Central memory CD8-positive, alpha-beta T cell (primary cell): ENCODE data around the gene TSN.
"Not testable (repeated sequence)": the region's sequence is repeated elsewhere in the genome, so short reads cannot be mapped to it uniquely, and the experiment has no call there.

Experiments used
- ATAC-seq: fragments of 150-1000 bp; cut with Tn5 transposase; replicated peaks from 2 replicates; pipeline ENCODE4 v1.10.0; 2022; ENCODE audit warnings: mild to moderate bottlenecking, moderate FRiP score, moderate number of reproducible peaks; ENCODE audit not compliant: poor library complexity, severe bottlenecking; ENCODE audit errors: extremely low read depth
- DNase-seq, 2 donors: peaks; one replicate each; pipeline ENCODE4 v3.0.0; 2021; ENCODE audit warnings: low spot score in 2 of 2
- H3K27ac Mint-ChIP-seq: one replicate; pipeline ENCODE4 v1.8.0; 2022; ENCODE audit warnings: low read depth, mild to moderate bottlenecking, moderate library complexity, mixed read lengths
- H3K27me3 Mint-ChIP-seq: one replicate; pipeline ENCODE4 v1.8.0; 2022; ENCODE audit warnings: mixed read lengths
- H3K36me3 Mint-ChIP-seq: one replicate; pipeline ENCODE4 v1.8.0; 2022; ENCODE audit warnings: mild to moderate bottlenecking, moderate library complexity, mixed read lengths; ENCODE audit not compliant: insufficient read depth
- H3K4me1 Mint-ChIP-seq: one replicate; pipeline ENCODE4 v1.8.0; 2022; ENCODE audit warnings: mixed read lengths
- H3K4me3 Mint-ChIP-seq: one replicate; pipeline ENCODE4 v1.8.0; 2022; ENCODE audit warnings: mild to moderate bottlenecking, moderate library complexity, mixed read lengths
- H3K9me3 Mint-ChIP-seq: one replicate; pipeline ENCODE4 v1.8.0; 2022; ENCODE audit warnings: mixed read lengths

TSN gene

GRCh38 chr2:121791801-121792221, 36.4 kb downstream of the TSN start:
- Mint-ChIP-seq H3K27ac (no peak overlapping the region), H3K4me1 (no peaks in the 10 kb centered on the region), H3K4me3 (no peak overlapping the region), H3K36me3 (no peaks in the 10 kb centered on the region), H3K9me3 (no peaks in the 10 kb centered on the region), H3K27me3 (peaks cover 68% of the 10 kb centered on the region)
- no peak for DNase-seq
- ATAC-seq = no peak

- Mint-ChIP-seq H3K4me3 (no peak overlapping the region), H3K27ac (no peak overlapping the region), H3K36me3 (no peaks in the 10 kb centered on the region), H3K9me3 (no peaks in the 10 kb centered on the region), H3K27me3 (peaks cover 78% of the 10 kb centered on the region), H3K4me1 (no peaks in the 10 kb centered on the region)
- DNase-seq (no peak), ATAC-seq (no peak)
These were observed 38.4 kb downstream of the TSN start for GRCh38 chr2:121793816-121794215.

GRCh38 chr2:121794233-121794632, 38.8 kb downstream of the TSN start:
- Mint-ChIP-seq H3K27ac (no peak overlapping the region), H3K9me3 (no peaks in the 10 kb centered on the region), H3K36me3 (no peaks in the 10 kb centered on the region), H3K27me3 (peaks cover 74% of the 10 kb centered on the region), H3K4me1 (no peaks in the 10 kb centered on the region), H3K4me3 (no peak overlapping the region)
- no peak for ATAC-seq
- DNase-seq = no peak

GRCh38 chr2:121796239-121796638, 40.8 kb downstream of the TSN start:
- no peaks in the 10 kb centered on the region for H3K36me3 Mint-ChIP-seq
- H3K27ac Mint-ChIP-seq = no peak overlapping the region
- DNase-seq (no peak), ATAC-seq (no peak)
- no peaks in the 10 kb centered on the region for H3K4me1 Mint-ChIP-seq
- peaks cover 5% of the 10 kb centered on the region for H3K9me3 Mint-ChIP-seq
- H3K4me3 Mint-ChIP-seq = no peak overlapping the region
- H3K27me3 Mint-ChIP-seq = peaks cover 54% of the 10 kb centered on the region

GRCh38 chr2:121798617-121799016, 43.2 kb downstream of the TSN start:
- H3K27me3 Mint-ChIP-seq = peaks cover 45% of the 10 kb centered on the region
- peaks cover 13% of the 10 kb centered on the region for H3K9me3 Mint-ChIP-seq
- H3K4me1 Mint-ChIP-seq = no peaks in the 10 kb centered on the region
- ATAC-seq = no peak
- no peak for DNase-seq
- no peaks in the 10 kb centered on the region for H3K36me3 Mint-ChIP-seq
- no peak overlapping the region for H3K4me3 Mint-ChIP-seq
- H3K27ac Mint-ChIP-seq = no peak overlapping the region

- Mint-ChIP-seq H3K27me3 (peaks cover 48% of the 10 kb centered on the region), H3K4me1 (no peaks in the 10 kb centered on the region), H3K4me3 (no peak overlapping the region), H3K9me3 (peaks cover 13% of the 10 kb centered on the region), H3K27ac (no peak overlapping the region), H3K36me3 (no peaks in the 10 kb centered on the region)
- no peak for DNase-seq
- ATAC-seq = no peak
These were observed 46.5 kb downstream of the TSN start for GRCh38 chr2:121801916-121802315.

GRCh38 chr2:121803503-121803902, 48.1 kb downstream of the TSN start:
- Mint-ChIP-seq H3K27me3 (peaks cover 52% of the 10 kb centered on the region), H3K27ac (no peak overlapping the region), H3K36me3 (no peaks in the 10 kb centered on the region), H3K9me3 (peaks cover 13% of the 10 kb centered on the region), H3K4me1 (no peaks in the 10 kb centered on the region), H3K4me3 (no peak overlapping the region)
- DNase-seq = no peak
- no peak for ATAC-seq

GRCh38 chr2:121804340-121804739, 48.9 kb downstream of the TSN start:
- no peak overlapping the region for H3K4me3 Mint-ChIP-seq
- DNase-seq = no peak
- H3K27ac Mint-ChIP-seq = no peak overlapping the region
- peaks cover 13% of the 10 kb centered on the region for H3K9me3 Mint-ChIP-seq
- H3K4me1 Mint-ChIP-seq = no peaks in the 10 kb centered on the region
- ATAC-seq = no peak
- peaks cover 57% of the 10 kb centered on the region for H3K27me3 Mint-ChIP-seq
- no peaks in the 10 kb centered on the region for H3K36me3 Mint-ChIP-seq

GRCh38 chr2:121804997-121805765, 49.7 kb downstream of the TSN start:
- Mint-ChIP-seq H3K4me1 (no peaks in the 10 kb centered on the region), H3K9me3 (peaks cover 12% of the 10 kb centered on the region), H3K4me3 (no peak overlapping the region), H3K27me3 (peaks cover 60% of the 10 kb centered on the region), H3K27ac (no peak overlapping the region), H3K36me3 (no peaks in the 10 kb centered on the region)
- DNase-seq (no peak), ATAC-seq (no peak)

- H3K27ac Mint-ChIP-seq = no peak overlapping the region
These were observed 50.3 kb downstream of the TSN start for GRCh38 chr2:121805766-121806143.

GRCh38 chr2:121807771-121808170, 52.3 kb downstream of the TSN start:
- H3K27ac Mint-ChIP-seq, H3K36me3 Mint-ChIP-seq, ATAC-seq, DNase-seq, H3K4me1 Mint-ChIP-seq, H3K4me3 Mint-ChIP-seq, H3K9me3 Mint-ChIP-seq: not testable (repeated sequence)
- H3K27me3 Mint-ChIP-seq = peaks cover 68% of the 10 kb centered on the region

More at GRCh38 chr2:121805766-121806143, 50.3 kb downstream of the TSN start:
- H3K9me3 Mint-ChIP-seq = peaks cover 9% of the 10 kb centered on the region
- no peaks in the 10 kb centered on the region for H3K36me3 Mint-ChIP-seq
- no peak for DNase-seq
- no peak for ATAC-seq
- H3K27me3 Mint-ChIP-seq = peaks cover 65% of the 10 kb centered on the region
- H3K4me3 Mint-ChIP-seq = no peak overlapping the region
- H3K4me1 Mint-ChIP-seq = no peaks in the 10 kb centered on the region

- Mint-ChIP-seq H3K27ac (no peak overlapping the region), H3K4me3 (no peak overlapping the region)
These were observed 54.2 kb downstream of the TSN start for GRCh38 chr2:121809607-121810006.

GRCh38 chr2:121810959-121811853, 55.8 kb downstream of the TSN start:
- no peak overlapping the region for H3K27ac Mint-ChIP-seq

More at GRCh38 chr2:121809607-121810006, 54.2 kb downstream of the TSN start:
- Mint-ChIP-seq H3K4me1 (peaks cover 4% of the 10 kb centered on the region), H3K9me3 (no peaks in the 10 kb centered on the region), H3K36me3 (no peaks in the 10 kb centered on the region), H3K27me3 (peaks cover 56% of the 10 kb centered on the region)
- DNase-seq = no peak
- no peak for ATAC-seq

More at GRCh38 chr2:121810959-121811853, 55.8 kb downstream of the TSN start:
- H3K36me3 Mint-ChIP-seq = no peaks in the 10 kb centered on the region
- no peak overlapping the region for H3K4me3 Mint-ChIP-seq
- H3K27me3 Mint-ChIP-seq = peaks cover 40% of the 10 kb centered on the region
- DNase-seq (no peak), ATAC-seq (no peak)
- no peaks in the 10 kb centered on the region for H3K9me3 Mint-ChIP-seq
- peaks cover 4% of the 10 kb centered on the region for H3K4me1 Mint-ChIP-seq
